Parietal lobe (tissue), 2 donors: Measurements from ENCODE around the gene SGK1. TPM values are rescaled to one million over a fixed set of nuclear protein-coding genes. Genes with fewer than 3 reads are reported as not detected.
A peak's percentile ranks its signal among the peaks of the same experiment; 100 is the strongest.

Source experiments
- small RNA-seq: library from RNA; depleted of rRNA; stranded (forward); fragments of <200 nt; gene quantifications from one replicate; pipeline ENCODE3, GENCODE V24; 2014; ENCODE audit warnings: low replicate concordance
- total RNA-seq: library from RNA; depleted of rRNA; stranded (reverse); fragments of >200 nt; gene quantifications from one replicate; pipeline ENCODE4 v1.2.3, GENCODE V29; 2014

SGK1 gene
- total RNA-seq, result 46.3 TPM

GRCh38 chr6:134317471-134318131, at the start of gene SGK1:
Gene SGK1, minus strand, starts transcription at chr6:134318112. Its CDS starts 652 bp downstream, at chr6:134317460.

Small RNAs within 50 kb of the gene (small RNA-seq; reads per million reads assigned to genes)
- gene RF00019, result not detected
- gene RN7SL408P, result 0.21 reads per million
- 0.37 reads per million, percentile 24 among the genes with 10 or more reads in this experiment for gene RNA5SP218
- not detected for gene RPS29P32
